Neural cell (in vitro differentiated cells): ENCODE data around the gene ST3GAL2. TPM values are rescaled to one million over a fixed set of nuclear protein-coding genes. Genes with fewer than 3 reads are reported as not detected.
"Not testable (repeated sequence)": the region's sequence is repeated elsewhere in the genome, so short reads cannot be mapped to it uniquely, and the experiment has no call there.

Source experiments
- H2AFZ ChIP-seq: fragments of 200-600, 300-800 bp; sonication (generic), shearing (Covaris generic); 2 replicates; pipeline ENCODE4 v1.6.0; 2014; ENCODE audit warnings: low read depth, mild to moderate bottlenecking, antibody characterized with exemption, low read length, moderate library complexity
- H3F3A ChIP-seq: fragments of 200-600 bp; shearing (Covaris generic); 2 replicates; pipeline ENCODE4 v1.6.1; 2016; ENCODE audit warnings: mild to moderate bottlenecking, moderate library complexity, mixed read lengths, antibody characterized with exemption, low read length; ENCODE audit not compliant: insufficient read depth, poor library complexity, severe bottlenecking
- H3K27ac ChIP-seq: fragments of 200-600, 300-800 bp; sonication (generic), shearing (Covaris generic); 2 replicates; pipeline ENCODE4 v1.5.1; 2014; ENCODE audit warnings: mild to moderate bottlenecking, low read length, moderate library complexity
- H3K27me3 ChIP-seq: fragments of 300-800, 200-600 bp; sonication (generic), shearing (Covaris generic); 2 replicates; pipeline ENCODE4 v1.6.0; 2014; ENCODE audit warnings: mild to moderate bottlenecking, low read depth, low read length, moderate library complexity; ENCODE audit not compliant: insufficient read depth
- H3K36me3 ChIP-seq: fragments of 300-800, 200-600 bp; sonication (generic), shearing (Covaris generic); 2 replicates; pipeline ENCODE4 v1.5.1; 2014; ENCODE audit warnings: mild to moderate bottlenecking, antibody characterized with exemption, low read length, moderate library complexity; ENCODE audit not compliant: insufficient read depth
- H3K4me2 ChIP-seq: fragments of 300-800, 200-600 bp; sonication (generic), shearing (Covaris generic); 2 replicates; pipeline ENCODE4 v1.6.0; 2014; ENCODE audit warnings: mild to moderate bottlenecking, low read length
- H3K4me3 ChIP-seq: fragments of 300-800, 200-600 bp; sonication (generic), shearing (Covaris generic); 2 replicates; pipeline ENCODE4 v1.5.1; 2014; ENCODE audit warnings: mild to moderate bottlenecking, low read length, moderate library complexity
- H3K79me2 ChIP-seq: fragments of 200-600 bp; shearing (Covaris generic); replicated peaks from 2 replicates; pipeline ENCODE4 v1.6.0; 2014; ENCODE audit warnings: mild to moderate bottlenecking, low read length, moderate library complexity; ENCODE audit not compliant: insufficient read depth
- H3K9ac ChIP-seq: fragments of 300-800, 200-600 bp; sonication (generic), shearing (Covaris generic); 2 replicates; pipeline ENCODE4 v1.6.1; 2016; ENCODE audit warnings: mild to moderate bottlenecking, low read length, mixed read lengths
- H3K9me2 ChIP-seq: fragments of 200-600 bp; shearing (Covaris generic); 2 replicates; pipeline ENCODE4 v1.6.1; 2016; ENCODE audit warnings: mild to moderate bottlenecking, low read length, mixed read lengths; ENCODE audit not compliant: insufficient read depth
- H3K9me3 ChIP-seq: fragments of 200-600, 300-800 bp; sonication (generic), shearing (Covaris generic); 2 replicates; pipeline ENCODE4 v1.6.1; 2016; ENCODE audit warnings: mild to moderate bottlenecking, mixed run types, low read length, moderate library complexity, mixed read lengths
- H4K20me1 ChIP-seq: fragments of 200-600 bp; shearing (Covaris generic); 2 replicates; pipeline ENCODE4 v1.6.1; 2016; ENCODE audit warnings: mild to moderate bottlenecking, mixed run types; ENCODE audit not compliant: insufficient read depth
- EP300 ChIP-seq: fragments of 450-650 bp; conservative IDR thresholded peaks from 2 replicates; pipeline ENCODE4 v1.6.1; 2014; ENCODE audit warnings: antibody characterized with exemption, mild to moderate bottlenecking, moderate library complexity; ENCODE audit not compliant: poor library complexity, severe bottlenecking
- EZH2 ChIP-seq: fragments of 200-600, 300-800 bp; shearing (Covaris generic), sonication (generic); IDR thresholded peaks from 2 replicates; pipeline ENCODE4 v1.6.1; 2014; ENCODE audit warnings: antibody characterized with exemption, low read length, borderline replicate concordance, mild to moderate bottlenecking; ENCODE audit not compliant: insufficient read depth, poor library complexity, severe bottlenecking
- MXI1 ChIP-seq: fragments of 450-650 bp; conservative IDR thresholded peaks from 2 replicates; pipeline ENCODE4 v1.6.1; 2014; ENCODE audit warnings: antibody characterized with exemption, mild to moderate bottlenecking; ENCODE audit not compliant: poor library complexity, severe bottlenecking
- POLR2AphosphoS5 ChIP-seq: IDR thresholded peaks from 2 replicates; pipeline ENCODE4 v1.6.1; 2012
- RAD21 ChIP-seq: fragments of 450-650 bp; conservative IDR thresholded peaks from 2 replicates; pipeline ENCODE4 v1.6.1; 2014; ENCODE audit warnings: antibody characterized with exemption, mild to moderate bottlenecking, moderate library complexity
- SMC3 ChIP-seq: fragments of 450-650 bp; conservative IDR thresholded peaks from 2 replicates; pipeline ENCODE4 v1.6.1; 2014; ENCODE audit warnings: antibody characterized with exemption, mild to moderate bottlenecking, moderate library complexity; ENCODE audit not compliant: poor library complexity
- TAF1 ChIP-seq: IDR thresholded peaks from 2 replicates; pipeline ENCODE4 v1.6.1; 2012; ENCODE audit warnings: low read depth
- polyA plus RNA-seq: library from polyadenylated mRNA; depleted of rRNA; stranded (reverse); fragments of >200 nt; gene quantifications from 2 replicates; pipeline ENCODE4 v1.2.3, GENCODE V29; 2014
- TF ChIP-seq, protein P1 (sequence below): fragments of 450-650 bp; IDR thresholded peaks from 2 replicates; pipeline ENCODE4 v1.5.1; 2014; ENCODE audit warnings: antibody characterized with exemption, mild to moderate bottlenecking, moderate library complexity; ENCODE audit not compliant: poor library complexity, severe bottlenecking
- TF ChIP-seq, protein P2 (sequence below): IDR thresholded peaks from 2 replicates; pipeline ENCODE4 v1.6.1; 2012; ENCODE audit warnings: borderline replicate concordance

ST3GAL2 gene
- polyA plus RNA-seq, 1 donor from 2014 or later, result 19.4 TPM

DNA sequence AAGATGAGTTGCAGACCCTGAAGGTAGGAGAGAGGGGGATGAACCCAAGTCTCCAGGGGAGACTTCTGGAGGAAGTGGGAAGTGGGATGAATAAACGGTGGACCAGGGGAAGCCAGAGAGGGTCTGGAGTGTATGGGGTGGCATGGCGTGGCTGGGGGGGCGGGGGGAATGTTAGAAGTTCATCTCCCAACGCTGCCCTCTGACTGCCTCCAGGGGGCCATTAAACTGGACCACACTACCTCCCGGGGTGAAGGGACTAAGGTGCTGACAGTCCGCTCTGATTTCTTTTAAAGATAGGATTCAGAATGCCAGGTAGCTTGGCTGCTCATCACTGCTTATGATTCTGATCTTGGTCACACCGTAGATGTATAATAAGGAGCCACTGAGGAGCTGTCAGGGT, 21.2 kb downstream of the ST3GAL2 start:
- Histone ChIP-seq H3K27me3 (no peaks in the 10 kb centered on the region), H3K27ac (no peak overlapping the region), H4K20me1 (no peaks in the 10 kb centered on the region), H3K79me2 (no peaks in the 10 kb centered on the region), H3K9me3 (no peaks in the 10 kb centered on the region), H3K9ac (no peak overlapping the region), H3K9me2 (no peaks in the 10 kb centered on the region), H2AFZ (no peak overlapping the region), H3K4me3 (no peak overlapping the region), H3F3A (no peaks in the 10 kb centered on the region), H3K36me3 (no peaks in the 10 kb centered on the region), H3K4me2 (no peak overlapping the region)
- TF ChIP-seq MXI1 (no peak), EZH2 (no peak), RAD21 (no peak), TAF1 (no peak), POLR2AphosphoS5 (no peak), SMC3 (no peak), EP300 (no peak)
- TF ChIP-seq, protein P1, sequence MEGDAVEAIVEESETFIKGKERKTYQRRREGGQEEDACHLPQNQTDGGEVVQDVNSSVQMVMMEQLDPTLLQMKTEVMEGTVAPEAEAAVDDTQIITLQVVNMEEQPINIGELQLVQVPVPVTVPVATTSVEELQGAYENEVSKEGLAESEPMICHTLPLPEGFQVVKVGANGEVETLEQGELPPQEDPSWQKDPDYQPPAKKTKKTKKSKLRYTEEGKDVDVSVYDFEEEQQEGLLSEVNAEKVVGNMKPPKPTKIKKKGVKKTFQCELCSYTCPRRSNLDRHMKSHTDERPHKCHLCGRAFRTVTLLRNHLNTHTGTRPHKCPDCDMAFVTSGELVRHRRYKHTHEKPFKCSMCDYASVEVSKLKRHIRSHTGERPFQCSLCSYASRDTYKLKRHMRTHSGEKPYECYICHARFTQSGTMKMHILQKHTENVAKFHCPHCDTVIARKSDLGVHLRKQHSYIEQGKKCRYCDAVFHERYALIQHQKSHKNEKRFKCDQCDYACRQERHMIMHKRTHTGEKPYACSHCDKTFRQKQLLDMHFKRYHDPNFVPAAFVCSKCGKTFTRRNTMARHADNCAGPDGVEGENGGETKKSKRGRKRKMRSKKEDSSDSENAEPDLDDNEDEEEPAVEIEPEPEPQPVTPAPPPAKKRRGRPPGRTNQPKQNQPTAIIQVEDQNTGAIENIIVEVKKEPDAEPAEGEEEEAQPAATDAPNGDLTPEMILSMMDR, result no peak
- TF ChIP-seq, protein P2, sequence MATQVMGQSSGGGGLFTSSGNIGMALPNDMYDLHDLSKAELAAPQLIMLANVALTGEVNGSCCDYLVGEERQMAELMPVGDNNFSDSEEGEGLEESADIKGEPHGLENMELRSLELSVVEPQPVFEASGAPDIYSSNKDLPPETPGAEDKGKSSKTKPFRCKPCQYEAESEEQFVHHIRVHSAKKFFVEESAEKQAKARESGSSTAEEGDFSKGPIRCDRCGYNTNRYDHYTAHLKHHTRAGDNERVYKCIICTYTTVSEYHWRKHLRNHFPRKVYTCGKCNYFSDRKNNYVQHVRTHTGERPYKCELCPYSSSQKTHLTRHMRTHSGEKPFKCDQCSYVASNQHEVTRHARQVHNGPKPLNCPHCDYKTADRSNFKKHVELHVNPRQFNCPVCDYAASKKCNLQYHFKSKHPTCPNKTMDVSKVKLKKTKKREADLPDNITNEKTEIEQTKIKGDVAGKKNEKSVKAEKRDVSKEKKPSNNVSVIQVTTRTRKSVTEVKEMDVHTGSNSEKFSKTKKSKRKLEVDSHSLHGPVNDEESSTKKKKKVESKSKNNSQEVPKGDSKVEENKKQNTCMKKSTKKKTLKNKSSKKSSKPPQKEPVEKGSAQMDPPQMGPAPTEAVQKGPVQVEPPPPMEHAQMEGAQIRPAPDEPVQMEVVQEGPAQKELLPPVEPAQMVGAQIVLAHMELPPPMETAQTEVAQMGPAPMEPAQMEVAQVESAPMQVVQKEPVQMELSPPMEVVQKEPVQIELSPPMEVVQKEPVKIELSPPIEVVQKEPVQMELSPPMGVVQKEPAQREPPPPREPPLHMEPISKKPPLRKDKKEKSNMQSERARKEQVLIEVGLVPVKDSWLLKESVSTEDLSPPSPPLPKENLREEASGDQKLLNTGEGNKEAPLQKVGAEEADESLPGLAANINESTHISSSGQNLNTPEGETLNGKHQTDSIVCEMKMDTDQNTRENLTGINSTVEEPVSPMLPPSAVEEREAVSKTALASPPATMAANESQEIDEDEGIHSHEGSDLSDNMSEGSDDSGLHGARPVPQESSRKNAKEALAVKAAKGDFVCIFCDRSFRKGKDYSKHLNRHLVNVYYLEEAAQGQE, result no peak

DNA sequence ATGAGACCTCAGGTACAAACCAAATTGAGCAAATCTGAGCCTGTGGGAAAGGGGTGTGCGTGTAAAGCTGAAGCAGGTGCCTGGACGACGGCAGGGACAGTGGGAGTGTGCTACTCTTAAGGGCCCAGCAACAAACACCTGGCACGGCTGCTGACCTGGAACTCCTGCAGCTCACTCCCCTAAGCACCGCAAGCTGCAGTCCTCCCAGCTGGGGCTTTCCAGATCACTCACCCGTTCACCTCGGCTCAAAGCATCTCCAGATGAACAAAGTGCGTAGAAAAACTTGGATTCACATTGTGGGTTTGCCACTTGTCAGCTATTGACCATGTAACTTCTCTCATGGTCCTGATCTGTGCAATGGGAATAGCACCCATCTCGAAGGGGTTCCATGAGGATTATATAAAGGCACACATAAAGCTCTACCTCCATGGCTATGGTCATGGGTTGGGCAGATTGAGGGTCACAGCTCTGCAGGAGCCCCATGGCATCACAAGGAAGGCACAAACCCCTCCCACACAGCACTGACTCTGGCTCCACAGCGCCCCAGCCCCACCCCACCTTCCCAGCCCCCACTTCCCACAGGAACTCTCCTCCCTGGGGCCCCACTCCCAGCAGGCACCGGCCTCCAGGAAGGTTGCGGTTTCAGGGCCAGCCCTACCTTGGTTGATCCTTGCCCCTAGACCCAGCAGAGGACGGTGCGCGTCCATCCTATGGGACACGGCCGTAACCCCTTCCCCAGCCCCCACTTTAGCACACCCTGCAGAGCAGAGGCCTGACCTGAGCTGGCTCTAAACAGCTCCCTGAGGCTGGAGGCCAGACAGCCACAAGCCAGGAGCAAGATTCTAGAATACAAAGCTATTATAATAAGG, 21.9 kb downstream of the ST3GAL2 start:
- H3K27me3 ChIP-seq, result no peaks in the 10 kb centered on the region
- no peaks in the 10 kb centered on the region for H3K9me2 ChIP-seq
- H3K4me2 ChIP-seq, result no peak overlapping the region
- no peak overlapping the region for H3K27ac ChIP-seq
- no peak overlapping the region for H3K4me3 ChIP-seq
- no peaks in the 10 kb centered on the region for H3K79me2 ChIP-seq
- H3K9ac ChIP-seq, result no peak overlapping the region
- H3K9me3 ChIP-seq, result no peaks in the 10 kb centered on the region
- TF ChIP-seq TAF1 (no peak), RAD21 (no peak)
- no peaks in the 10 kb centered on the region for H3F3A ChIP-seq
- H2AFZ ChIP-seq, result no peak overlapping the region
- no peaks in the 10 kb centered on the region for H3K36me3 ChIP-seq
- H4K20me1 ChIP-seq, result no peaks in the 10 kb centered on the region

DNA sequence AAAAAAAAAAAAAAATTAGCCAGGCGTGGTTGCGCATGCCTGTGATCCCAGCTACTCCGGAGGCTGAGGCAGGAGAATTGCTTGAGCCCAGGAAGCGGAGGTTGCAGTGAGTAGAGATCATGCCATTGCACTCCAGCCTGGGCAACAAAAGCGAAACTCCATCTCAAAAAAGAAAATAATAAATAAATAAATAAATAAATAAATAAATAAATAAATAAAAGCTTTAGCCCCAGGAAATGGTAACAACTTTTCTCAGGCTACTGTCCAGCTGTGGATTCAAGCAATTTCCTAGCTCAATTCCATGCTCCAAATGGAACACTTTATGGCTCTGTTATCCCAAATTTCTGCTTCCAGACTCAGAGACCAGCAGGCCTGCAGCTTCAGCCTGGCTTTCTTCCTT, 25.3 kb downstream of the ST3GAL2 start:
- H3K27ac ChIP-seq, H3K27me3 ChIP-seq, H3K79me2 ChIP-seq: not testable (repeated sequence)

More for the DNA sequence above, 25.3 kb downstream of the ST3GAL2 start:
- H3K36me3 ChIP-seq, H3K4me3 ChIP-seq, H4K20me1 ChIP-seq, H2AFZ ChIP-seq, H3K4me2 ChIP-seq, H3K9me3 ChIP-seq, H3K9me2 ChIP-seq, H3F3A ChIP-seq, H3K9ac ChIP-seq: not testable (repeated sequence)
